Skeletal muscle tissue (tissue), 4 donors: Measurements from ENCODE around the gene NIPSNAP3A. TPM values are rescaled to one million over a fixed set of nuclear protein-coding genes. Genes with fewer than 3 reads are reported as not detected.

Experiments used
- H3K27ac ChIP-seq: one replicate; pipeline ENCODE4 v1.7.0; 2013; ENCODE audit warnings: mild to moderate bottlenecking, low read depth, low read length, inconsistent platforms
- H3K27me3 ChIP-seq, 3 donors: one replicate each; pipeline ENCODE4 v1.7.0; 2013; ENCODE audit warnings: low read length in 3 of 3; ENCODE audit not compliant: control insufficient read depth in 3 of 3, insufficient read depth in 3 of 3
- H3K36me3 ChIP-seq, 3 donors: one replicate each; pipeline ENCODE4 v1.7.0; 2013; ENCODE audit warnings: low read length in 3 of 3; ENCODE audit not compliant: control insufficient read depth in 3 of 3, insufficient read depth in 3 of 3
- H3K4me1 ChIP-seq, 3 donors: one replicate each; pipeline ENCODE4 v1.7.0; 2013; ENCODE audit warnings: low read length in 3 of 3, mild to moderate bottlenecking in 3 of 3; ENCODE audit not compliant: control insufficient read depth in 3 of 3, insufficient read depth in 3 of 3
- H3K4me3 ChIP-seq, 3 donors: one replicate each; pipeline ENCODE4 v1.7.0; 2013; ENCODE audit warnings: low read length in 3 of 3
- H3K9ac ChIP-seq, 3 donors: one replicate each; pipeline ENCODE4 v1.7.0; 2013; ENCODE audit warnings: low read length in 3 of 3, mild to moderate bottlenecking in 3 of 3, moderate library complexity in 2 of 3, low read depth in 1 of 3
- H3K9me3 ChIP-seq, 3 donors: one replicate each; pipeline ENCODE4 v1.7.0; 2013; ENCODE audit warnings: low read length in 3 of 3; ENCODE audit not compliant: control insufficient read depth in 3 of 3
- total RNA-seq: library from RNA; depleted of rRNA; stranded (reverse); fragments of >200 nt; gene quantifications from one replicate; pipeline ENCODE4 v1.2.3, GENCODE V29; 2014
- donor health status: Osteomylitis.

NIPSNAP3A gene
- total RNA-seq, 1 donor from 2014 or later: 45.4 TPM

DNA sequence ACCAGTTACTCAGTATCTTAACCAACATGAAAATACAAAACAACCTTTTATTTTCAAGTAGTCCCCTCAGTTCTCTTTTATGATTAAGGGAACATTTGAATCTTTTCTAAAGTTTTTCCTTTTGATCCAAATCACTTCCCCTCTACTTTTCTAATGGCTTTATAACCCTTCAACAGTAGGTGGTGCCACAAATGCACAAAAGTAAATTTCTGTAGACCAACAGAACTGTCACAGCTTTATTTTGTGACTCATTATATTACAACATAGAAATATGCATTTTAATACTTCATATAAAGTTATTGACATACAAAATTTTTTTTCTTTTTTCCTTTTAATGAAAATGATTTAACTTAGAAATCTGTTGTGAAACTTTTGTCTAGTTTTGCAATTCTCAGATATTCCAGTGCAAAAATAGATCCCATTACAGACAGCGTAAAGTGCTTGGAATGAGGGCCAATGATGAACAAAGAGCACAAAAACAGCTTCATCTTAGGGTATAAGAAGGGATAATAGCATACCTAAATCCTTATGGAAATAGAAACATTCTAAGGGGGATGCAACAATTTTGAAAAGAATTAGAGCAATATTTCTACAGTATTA lies 33.4 kb downstream of the NIPSNAP3A start:
- H3K27ac ChIP-seq: no peak overlapping the region

DNA sequence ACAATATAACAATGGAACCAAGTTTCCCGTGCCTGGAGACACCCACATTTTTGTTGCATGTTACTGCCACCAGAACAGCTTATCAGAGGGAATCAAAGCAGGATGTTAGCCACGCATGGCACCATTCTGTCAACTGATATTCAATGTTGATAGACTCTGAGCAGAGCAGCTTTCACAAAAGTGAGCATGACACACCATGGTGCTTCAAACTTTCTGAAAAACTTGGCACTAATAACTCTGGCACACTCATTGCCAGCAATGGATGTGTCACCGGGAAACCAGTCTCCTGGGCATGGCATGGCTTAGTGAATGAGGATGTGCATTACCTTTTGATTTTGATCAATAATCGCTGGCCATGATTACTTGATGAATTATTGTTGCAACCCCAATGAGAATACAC lies 36.1 kb downstream of the NIPSNAP3A start:
- H3K36me3 ChIP-seq: peaks cover 34 to 63% (median 62%) of the 10 kb centered on the region in 3 donors
- no peak overlapping the region for H3K27ac ChIP-seq

More for the DNA sequence above, 33.4 kb downstream of the NIPSNAP3A start:
- Histone ChIP-seq H3K36me3 (peaks cover 16 to 37% (median 35%) of the 10 kb centered on the region in 3 donors), H3K4me3 (no peak overlapping the region), H3K9ac (no peak overlapping the region), H3K27me3 (no peaks in the 10 kb centered on the region), H3K4me1 (peaks cover 14 to 25% (median 19%) of the 10 kb centered on the region in 3 donors), H3K9me3 (no peaks in the 10 kb centered on the region)

DNA sequence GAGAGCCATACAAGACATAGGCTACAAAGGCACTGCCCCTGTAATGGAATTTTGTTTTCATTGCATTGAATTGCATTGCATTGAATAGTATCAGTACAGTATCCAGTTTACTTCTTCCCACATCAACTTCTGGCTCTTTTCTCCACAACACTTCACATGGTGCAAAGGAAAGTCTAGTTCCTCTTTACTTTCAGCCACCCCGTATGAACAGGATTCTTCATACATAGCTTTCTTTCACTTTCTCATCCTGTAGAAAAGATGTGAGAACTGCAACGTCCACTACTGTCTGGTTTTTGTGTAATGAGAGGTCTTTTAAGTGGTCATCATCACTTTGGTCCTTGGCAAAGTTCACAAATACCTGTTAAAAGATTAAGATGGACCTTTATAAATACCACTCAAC lies 36.6 kb downstream of the NIPSNAP3A start:
- Histone ChIP-seq H3K9ac (no peak overlapping the region), H3K27me3 (no peaks in the 10 kb centered on the region), H3K4me3 (no peak overlapping the region), H3K9me3 (no peaks in the 10 kb centered on the region), H3K4me1 (no peaks in the 10 kb centered on the region), H3K36me3 (peaks cover 39 to 69% (median 67%) of the 10 kb centered on the region in 3 donors), H3K27ac (no peak overlapping the region)

More for the DNA sequence above, 36.1 kb downstream of the NIPSNAP3A start:
- Histone ChIP-seq H3K27me3 (no peaks in the 10 kb centered on the region), H3K9me3 (no peaks in the 10 kb centered on the region), H3K4me1 (no peaks in the 10 kb centered on the region), H3K9ac (no peak overlapping the region), H3K4me3 (no peak overlapping the region)

DNA sequence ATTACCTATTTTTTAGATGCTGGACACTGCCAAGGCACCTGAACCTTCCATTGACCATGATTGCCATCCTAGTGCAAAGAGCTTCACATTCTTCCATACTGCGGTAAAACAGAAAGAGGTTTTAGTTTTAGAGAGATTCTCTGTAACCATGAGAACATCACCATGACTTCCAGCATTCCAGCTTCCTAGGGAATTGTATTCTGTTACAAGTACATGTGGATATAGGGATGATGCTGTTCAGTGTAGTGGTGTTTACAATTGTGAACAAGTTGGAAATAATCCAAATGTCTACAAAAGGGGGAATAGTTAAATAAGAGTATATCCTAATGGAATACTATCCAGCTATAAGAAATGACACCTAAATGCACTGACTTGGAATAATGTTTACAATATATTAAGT lies 38.8 kb downstream of the NIPSNAP3A start:
- Histone ChIP-seq H3K27me3 (no peaks in the 10 kb centered on the region), H3K27ac (no peak overlapping the region), H3K4me1 (no peaks in the 10 kb centered on the region), H3K9ac (no peak overlapping the region), H3K36me3 (peaks cover 47 to 87% (median 86%) of the 10 kb centered on the region in 3 donors), H3K4me3 (no peak overlapping the region), H3K9me3 (no peaks in the 10 kb centered on the region)

DNA sequence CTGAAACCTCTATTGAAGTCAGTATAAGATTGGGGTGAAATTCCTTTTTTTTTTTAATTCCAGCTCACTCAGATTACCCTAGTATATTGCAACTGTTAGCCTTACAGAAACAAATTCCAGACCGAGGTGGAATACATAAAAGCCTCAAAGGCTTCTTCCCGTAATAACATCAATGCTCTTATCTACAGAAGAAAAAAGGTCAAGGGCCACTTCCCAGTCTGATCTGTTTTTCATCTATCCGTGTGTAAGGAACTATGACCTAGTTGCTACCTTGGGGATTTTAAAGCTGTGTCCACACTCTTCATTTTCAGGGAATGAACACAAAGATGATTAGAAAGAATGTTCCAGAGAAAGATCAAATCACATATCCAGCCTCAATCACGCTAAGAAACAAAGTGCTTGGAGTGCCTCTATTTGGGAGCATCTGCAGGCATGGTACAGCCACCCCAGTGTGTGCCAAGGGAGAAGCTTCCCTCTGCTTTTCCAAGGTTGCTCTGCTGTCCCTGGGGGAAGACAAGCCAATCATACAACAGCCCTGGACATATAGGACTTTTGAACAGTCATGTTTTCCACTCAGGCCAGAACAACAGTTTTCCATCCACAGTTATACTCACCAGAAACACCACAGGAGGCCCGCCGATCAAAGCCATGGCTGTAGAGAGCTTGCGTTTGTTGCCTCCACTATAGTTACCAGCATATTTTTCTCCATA lies 40.0 kb downstream of the NIPSNAP3A start:
- Histone ChIP-seq H3K9me3 (no peaks in the 10 kb centered on the region), H3K36me3 (peaks cover 57 to 98% (median 92%) of the 10 kb centered on the region in 3 donors), H3K27me3 (no peaks in the 10 kb centered on the region), H3K4me1 (no peaks in the 10 kb centered on the region), H3K9ac (no peak overlapping the region), H3K27ac (no peak overlapping the region), H3K4me3 (no peak overlapping the region)

DNA sequence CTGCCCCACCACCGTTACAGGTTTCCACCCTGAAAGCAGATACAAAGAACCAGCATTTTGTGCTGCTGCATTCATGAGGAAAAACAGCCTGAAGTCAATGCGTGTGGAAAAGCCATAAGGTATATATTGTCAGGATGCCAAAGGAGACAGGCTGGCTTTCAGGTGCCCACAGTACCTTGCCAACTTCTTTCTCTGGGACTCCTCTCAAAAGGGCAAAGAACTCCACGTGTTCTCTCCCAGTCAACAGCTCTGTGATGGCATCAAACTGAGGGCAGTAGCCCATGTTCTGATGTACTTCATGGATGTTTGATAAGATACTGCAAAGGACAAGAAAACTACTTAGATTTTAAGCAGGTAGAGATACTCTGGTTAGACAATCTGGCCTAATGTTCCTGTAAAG lies 40.8 kb downstream of the NIPSNAP3A start:
- H3K9ac ChIP-seq: no peak overlapping the region
- H3K4me3 ChIP-seq: no peak overlapping the region
- no peak overlapping the region for H3K27ac ChIP-seq
- H3K4me1 ChIP-seq: no peaks in the 10 kb centered on the region
- H3K36me3 ChIP-seq: peaks cover 62 to 98% (median 94%) of the 10 kb centered on the region in 3 donors
- no peaks in the 10 kb centered on the region for H3K9me3 ChIP-seq
- H3K27me3 ChIP-seq: no peaks in the 10 kb centered on the region

DNA sequence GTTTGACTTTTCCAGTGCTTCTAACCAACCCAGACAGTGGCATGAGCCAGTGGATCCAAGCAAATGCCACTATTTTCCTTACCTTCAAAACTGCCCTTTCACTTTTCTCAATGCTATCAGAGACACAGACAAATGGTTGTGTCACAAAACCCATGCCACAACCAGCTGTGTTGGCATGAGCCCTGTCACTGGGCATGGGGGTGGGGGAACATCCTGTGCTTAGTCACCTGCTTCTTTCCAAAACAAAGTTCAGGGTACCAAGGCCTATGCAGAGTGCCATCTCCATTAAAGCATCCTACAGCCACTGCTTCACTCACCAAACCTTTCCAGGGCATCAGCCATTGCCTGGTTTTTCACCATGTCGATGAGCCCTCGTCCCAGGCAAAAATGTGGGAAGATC lies 46.6 kb downstream of the NIPSNAP3A start:
- Histone ChIP-seq H3K9me3 (no peaks in the 10 kb centered on the region), H3K4me1 (peaks cover 0 to 9% (median 0%) of the 10 kb centered on the region in 3 donors), H3K27ac (peak overlapping the region; percentile 23), H3K36me3 (peaks cover 67 to 98% (median 93%) of the 10 kb centered on the region in 3 donors), H3K4me3 (no peak overlapping the region), H3K9ac (no peak overlapping the region), H3K27me3 (no peaks in the 10 kb centered on the region)

DNA sequence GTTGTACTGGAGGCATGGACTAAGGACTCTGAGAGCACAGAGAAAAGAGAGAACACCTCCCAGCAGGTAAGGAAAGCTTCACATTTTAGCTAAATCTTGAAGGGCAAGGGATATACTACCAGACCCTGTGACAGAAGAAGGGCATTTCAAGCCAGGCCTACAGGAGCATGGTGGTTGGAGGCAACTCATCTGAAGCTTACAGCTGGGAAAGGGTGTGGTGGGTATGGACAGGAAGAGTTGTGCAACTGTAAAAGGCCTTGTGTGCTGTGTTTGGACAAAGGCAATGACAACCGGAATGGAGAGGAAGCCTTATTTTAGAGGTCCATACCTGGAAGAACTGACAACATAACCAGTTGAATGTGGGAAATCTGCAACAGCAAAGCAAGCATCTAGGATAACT lies 47.6 kb downstream of the NIPSNAP3A start:
- Histone ChIP-seq H3K36me3 (peaks cover 66 to 99% (median 94%) of the 10 kb centered on the region in 3 donors), H3K9me3 (no peaks in the 10 kb centered on the region), H3K4me3 (no peak overlapping the region), H3K27ac (peak overlapping the region; percentile 23), H3K27me3 (no peaks in the 10 kb centered on the region), H3K4me1 (peaks cover 0 to 9% (median 0%) of the 10 kb centered on the region in 3 donors), H3K9ac (no peak overlapping the region)

DNA sequence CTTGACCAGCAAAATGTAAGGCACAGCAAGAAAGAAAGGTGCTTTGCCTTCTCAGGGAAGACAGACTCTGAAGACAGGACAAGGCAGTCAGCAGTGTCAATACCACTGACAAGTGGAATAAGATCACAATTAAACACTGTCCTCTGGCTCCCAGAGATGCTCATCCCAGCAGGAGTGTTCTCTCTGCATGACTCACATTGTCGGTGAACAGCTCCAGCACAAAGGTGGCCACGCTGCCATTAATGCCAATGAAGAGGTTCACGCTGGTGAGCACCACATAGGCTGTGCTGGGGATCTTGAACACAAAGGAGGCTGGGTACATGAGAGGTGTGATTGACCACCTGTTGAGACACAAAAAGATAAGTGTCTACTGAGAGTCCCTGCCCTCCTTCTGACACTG lies 48.4 kb downstream of the NIPSNAP3A start:
- peaks cover 74 to 99% (median 95%) of the 10 kb centered on the region in 3 donors for H3K36me3 ChIP-seq
- no peak overlapping the region for H3K9ac ChIP-seq
- peaks cover 0 to 9% (median 0%) of the 10 kb centered on the region in 3 donors for H3K4me1 ChIP-seq
- H3K4me3 ChIP-seq: no peak overlapping the region
- H3K27me3 ChIP-seq: no peaks in the 10 kb centered on the region
- H3K9me3 ChIP-seq: no peaks in the 10 kb centered on the region
- no peak overlapping the region for H3K27ac ChIP-seq
